ENCODE measurements around the gene NABP2.

The NABP2 gene

GRCh38 chr12:56229916-56230431 lies 5.8 kb downstream of the NABP2 start, which contains the start of gene SLC39A5:
SLC39A5 (plus strand) TSS chr12:56230051; CDS start chr12:56231275, 1,224 bp downstream.
- no peak within 1 kb of the TSS for H2AFZ ChIP-seq (ENCODE audit: low read length, unreplicated experiment)
- H3K27me3 ChIP-seq (ENCODE audit: insufficient read depth, low read length): no peaks in the 10 kb centered on the region
- H3K4me3 ChIP-seq (ENCODE audit: low read depth, low read length): no peak within 1 kb of the TSS
- H3K79me2 ChIP-seq (ENCODE audit: control insufficient read depth, insufficient read depth, low read length, unreplicated experiment): no peaks in the 10 kb centered on the region
- H3K27ac ChIP-seq (ENCODE audit: low read depth, low read length): no peak within 1 kb of the TSS
- peaks cover 2% of the 10 kb centered on the region for H3K4me1 ChIP-seq (ENCODE audit: control insufficient read depth, insufficient read depth, low read length, unreplicated experiment)
- no peaks in the 10 kb centered on the region for H3K36me3 ChIP-seq (ENCODE audit: insufficient read depth, low read length)

GRCh38 chr12:56230432-56231183 lies 6.5 kb downstream of the NABP2 start:
- Histone ChIP-seq H3K4me3 (ENCODE audit: low read depth, low read length) (no peak overlapping the region), H2AFZ (ENCODE audit: low read length, unreplicated experiment) (no peak overlapping the region), H3K27ac (ENCODE audit: low read depth, low read length) (no peak overlapping the region)

GRCh38 chr12:56231184-56231582 lies 7.0 kb downstream of the NABP2 start:
- Histone ChIP-seq H3K27me3 (ENCODE audit: insufficient read depth, low read length) (no peaks in the 10 kb centered on the region), H3K4me1 (ENCODE audit: control insufficient read depth, insufficient read depth, low read length, unreplicated experiment) (no peaks in the 10 kb centered on the region), H3K79me2 (ENCODE audit: control insufficient read depth, insufficient read depth, low read length, unreplicated experiment) (no peaks in the 10 kb centered on the region), H2AFZ (ENCODE audit: low read length, unreplicated experiment) (no peak overlapping the region), H3K36me3 (ENCODE audit: insufficient read depth, low read length) (no peaks in the 10 kb centered on the region), H3K27ac (ENCODE audit: low read depth, low read length) (no peak overlapping the region), H3K4me3 (ENCODE audit: low read depth, low read length) (no peak overlapping the region)

More at GRCh38 chr12:56230432-56231183, 6.5 kb downstream of the NABP2 start:
- Histone ChIP-seq H3K79me2 (ENCODE audit: control insufficient read depth, insufficient read depth, low read length, unreplicated experiment) (no peaks in the 10 kb centered on the region), H3K36me3 (ENCODE audit: insufficient read depth, low read length) (no peaks in the 10 kb centered on the region), H3K4me1 (ENCODE audit: control insufficient read depth, insufficient read depth, low read length, unreplicated experiment) (no peaks in the 10 kb centered on the region), H3K27me3 (ENCODE audit: insufficient read depth, low read length) (no peaks in the 10 kb centered on the region)

- H3K27ac ChIP-seq (ENCODE audit: low read depth, low read length): no peak overlapping the region
- H3K4me3 ChIP-seq (ENCODE audit: low read depth, low read length): no peak overlapping the region
- no peak overlapping the region for H2AFZ ChIP-seq (ENCODE audit: low read length, unreplicated experiment)
- H3K27me3 ChIP-seq (ENCODE audit: insufficient read depth, low read length): no peaks in the 10 kb centered on the region
- H3K36me3 ChIP-seq (ENCODE audit: insufficient read depth, low read length): 0 out of 2 replicates have a peak, but pooled peaks cover 3% of the 10 kb centered on the region
- H3K4me1 ChIP-seq (ENCODE audit: control insufficient read depth, insufficient read depth, low read length, unreplicated experiment): no peaks in the 10 kb centered on the region
- H3K79me2 ChIP-seq (ENCODE audit: control insufficient read depth, insufficient read depth, low read length, unreplicated experiment): no peaks in the 10 kb centered on the region
These were observed 10.7 kb downstream of the NABP2 start for GRCh38 chr12:56234746-56235436.

GRCh38 chr12:56236091-56236490 lies 11.9 kb downstream of the NABP2 start:
- H3K4me3 ChIP-seq (ENCODE audit: low read depth, low read length): no peak overlapping the region
- no peaks in the 10 kb centered on the region for H3K27me3 ChIP-seq (ENCODE audit: insufficient read depth, low read length)
- H3K36me3 ChIP-seq (ENCODE audit: insufficient read depth, low read length): peaks cover 6% of the 10 kb centered on the region; the same call in 1 of the 2 replicates
- no peaks in the 10 kb centered on the region for H3K4me1 ChIP-seq (ENCODE audit: control insufficient read depth, insufficient read depth, low read length, unreplicated experiment)
- H3K27ac ChIP-seq (ENCODE audit: low read depth, low read length): no peak overlapping the region
- no peaks in the 10 kb centered on the region for H3K79me2 ChIP-seq (ENCODE audit: control insufficient read depth, insufficient read depth, low read length, unreplicated experiment)
- no peak overlapping the region for H2AFZ ChIP-seq (ENCODE audit: low read length, unreplicated experiment)

- H3K4me1 ChIP-seq (ENCODE audit: control insufficient read depth, insufficient read depth, low read length, unreplicated experiment): peaks cover 4% of the 10 kb centered on the region
- H3K27ac ChIP-seq (ENCODE audit: low read depth, low read length): no peak overlapping the region
- peaks cover 13% of the 10 kb centered on the region; the same call in 1 of the 2 replicates for H3K36me3 ChIP-seq (ENCODE audit: insufficient read depth, low read length)
- no peak overlapping the region for H3K4me3 ChIP-seq (ENCODE audit: low read depth, low read length)
- H3K27me3 ChIP-seq (ENCODE audit: insufficient read depth, low read length): no peaks in the 10 kb centered on the region
- no peak overlapping the region for H2AFZ ChIP-seq (ENCODE audit: low read length, unreplicated experiment)
- H3K79me2 ChIP-seq (ENCODE audit: control insufficient read depth, insufficient read depth, low read length, unreplicated experiment): no peaks in the 10 kb centered on the region
These were observed 12.8 kb downstream of the NABP2 start for GRCh38 chr12:56236985-56237384.

- Histone ChIP-seq H3K27me3 (ENCODE audit: insufficient read depth, low read length) (no peaks in the 10 kb centered on the region), H3K79me2 (ENCODE audit: control insufficient read depth, insufficient read depth, low read length, unreplicated experiment) (no peaks in the 10 kb centered on the region), H2AFZ (ENCODE audit: low read length, unreplicated experiment) (no peak overlapping the region), H3K36me3 (ENCODE audit: insufficient read depth, low read length) (peaks cover 13% of the 10 kb centered on the region; the same call in 1 of the 2 replicates), H3K27ac (ENCODE audit: low read depth, low read length) (no peak overlapping the region), H3K4me3 (ENCODE audit: low read depth, low read length) (no peak overlapping the region), H3K4me1 (ENCODE audit: control insufficient read depth, insufficient read depth, low read length, unreplicated experiment) (peaks cover 4% of the 10 kb centered on the region)
These were observed 13.4 kb downstream of the NABP2 start for GRCh38 chr12:56237552-56237951.

GRCh38 chr12:56241424-56242303 lies 17.5 kb downstream of the NABP2 start:
- Histone ChIP-seq H3K27me3 (ENCODE audit: insufficient read depth, low read length) (no peaks in the 10 kb centered on the region), H3K4me1 (ENCODE audit: control insufficient read depth, insufficient read depth, low read length, unreplicated experiment) (peaks cover 28% of the 10 kb centered on the region), H2AFZ (ENCODE audit: low read length, unreplicated experiment) (no peak overlapping the region), H3K27ac (ENCODE audit: low read depth, low read length) (no peak overlapping the region), H3K79me2 (ENCODE audit: control insufficient read depth, insufficient read depth, low read length, unreplicated experiment) (no peaks in the 10 kb centered on the region), H3K36me3 (ENCODE audit: insufficient read depth, low read length) (peaks cover 18% of the 10 kb centered on the region; the same call in 1 of the 2 replicates), H3K4me3 (ENCODE audit: low read depth, low read length) (no peak overlapping the region)

GRCh38 chr12:56242986-56243385 lies 18.8 kb downstream of the NABP2 start:
- Histone ChIP-seq H3K79me2 (ENCODE audit: control insufficient read depth, insufficient read depth, low read length, unreplicated experiment) (no peaks in the 10 kb centered on the region), H3K27ac (ENCODE audit: low read depth, low read length) (no peak overlapping the region), H3K27me3 (ENCODE audit: insufficient read depth, low read length) (no peaks in the 10 kb centered on the region), H3K36me3 (ENCODE audit: insufficient read depth, low read length) (peaks cover 18% of the 10 kb centered on the region; the same call in 1 of the 2 replicates), H3K4me1 (ENCODE audit: control insufficient read depth, insufficient read depth, low read length, unreplicated experiment) (peaks cover 28% of the 10 kb centered on the region), H2AFZ (ENCODE audit: low read length, unreplicated experiment) (no peak overlapping the region), H3K4me3 (ENCODE audit: low read depth, low read length) (no peak overlapping the region)

GRCh38 chr12:56243731-56244181 lies 19.6 kb downstream of the NABP2 start:
- Histone ChIP-seq H3K27ac (ENCODE audit: low read depth, low read length) (peak overlapping the region; percentile 15; the same call in 1 of the 2 replicates), H3K79me2 (ENCODE audit: control insufficient read depth, insufficient read depth, low read length, unreplicated experiment) (peaks cover 1% of the 10 kb centered on the region), H3K4me1 (ENCODE audit: control insufficient read depth, insufficient read depth, low read length, unreplicated experiment) (peaks cover 28% of the 10 kb centered on the region), H2AFZ (ENCODE audit: low read length, unreplicated experiment) (no peak overlapping the region), H3K36me3 (ENCODE audit: insufficient read depth, low read length) (peaks cover 21% of the 10 kb centered on the region; the same call in 1 of the 2 replicates), H3K4me3 (ENCODE audit: low read depth, low read length) (no peak overlapping the region), H3K27me3 (ENCODE audit: insufficient read depth, low read length) (no peaks in the 10 kb centered on the region)
